Right lobe of liver (tissue), 6 donors: Measurements from ENCODE around the gene PAK2. TPM values are rescaled to one million over a fixed set of nuclear protein-coding genes. Genes with fewer than 3 reads are reported as not detected.
"Not testable (repeated sequence)": the region's sequence is repeated elsewhere in the genome, so short reads cannot be mapped to it uniquely, and the experiment has no call there.

ENCODE experiments used
- ATAC-seq, 4 donors: fragments of 200-7000 bp; cut with Tn5 transposase; one replicate each; pipeline ENCODE4 v1.9.1; 2020; ENCODE audit warnings: mild to moderate bottlenecking in 4 of 4, moderate library complexity in 4 of 4
- DNase-seq, 3 donors: peaks; one replicate each; pipeline ENCODE4 v3.0.0-alpha.2; 2020
- H3K27ac ChIP-seq, 3 donors: fragments of 200-600 bp; one replicate each; pipeline ENCODE4 v1.8.0; 2022
- H3K27me3 ChIP-seq, 2 donors: fragments of 200-600 bp; one replicate each; pipeline ENCODE4 v1.8.0; 2022
- H3K36me3 ChIP-seq, 4 donors: fragments of 200-600 bp; sonication (generic) in 1 of 4; one replicate each; pipeline versions ENCODE4 v1.5.1 to v1.8.0; 2017 to 2022; ENCODE audit warnings: control low read depth in 1 of 4
- H3K4me1 ChIP-seq, 4 donors: fragments of 200-600 bp; sonication (generic) in 1 of 4; one replicate each; pipeline versions ENCODE4 v1.5.1 to v1.8.0; 2017 to 2022; ENCODE audit warnings: control low read depth in 1 of 4
- H3K4me3 ChIP-seq, 3 donors: fragments of 200-600 bp; one replicate each; pipeline ENCODE4 v1.8.0; 2022
- H3K9me3 ChIP-seq, 4 donors: fragments of 200-600 bp; sonication (generic) in 1 of 4; one replicate each; pipeline versions ENCODE4 v1.5.1 to v1.8.0; 2017 to 2022; ENCODE audit warnings: control low read depth in 1 of 4
- POLR2A ChIP-seq: fragments of 450-650 bp; IDR thresholded peaks from one replicate; pipeline ENCODE4 v1.6.1; 2017; ENCODE audit warnings: antibody characterized with exemption, mild to moderate bottlenecking
- WGBS: methylation state at CpG from one replicate; pipeline ENCODE4 v1.1.6; 2018; ENCODE audit warnings: low coverage, low lambda C conversion rate; ENCODE audit not compliant: insufficient coverage; ENCODE audit errors: missing lambda C conversion rate; 5-methylcytosine and 5-hydroxymethylcytosine counted together
- intact Hi-C, 2 donors: fragments of 100-400 bp; cut with DNase I; formaldehyde crosslinking; loops; one replicate each; pipeline versions ENCODE4 v1.11.2 to v1.14.1; 2022
- total RNA-seq, 6 experiments: library from RNA; depleted of rRNA in 2 of 6; stranded (reverse); fragments of >200 nt in 2 of 6; fragmentation: NEBNext Ultra II Directional in 3 of 6; extraction: Animal tissue kit (Norgen Biotek cat#: 25700) in 3 of 6; gene quantifications; one replicate each; pipeline versions ENCODE4 v1.1.0 to v1.2.4, GENCODE V29; 2016 to 2023
- TF ChIP-seq, protein P1 (sequence below), 4 donors: fragments of 200-600 bp in 3 of 4; fragments of 450-650 bp in 1 of 4; IDR thresholded peaks; one replicate each; pipeline versions ENCODE4 v1.5.1 to v1.8.0; 2016 to 2022; ENCODE audit warnings: antibody characterized with exemption in 4 of 4, mild to moderate bottlenecking in 2 of 4
- donor health status: DM: no; HTN: yes; CAD: no.
- donor health status: DM: no; HTN: no; CAD: no.
- donor health status: DM: no; HTN: no; CAD: no.
- donor health status: DM: no; HTN: yes; CAD: no.
- donor health status: DM: no; HTN: yes; CAD: no.

Gene PAK2
- total RNA-seq, 6 experiments from 2014 or later: 35.7 to 59.6 (median 42.0) TPM

DNA sequence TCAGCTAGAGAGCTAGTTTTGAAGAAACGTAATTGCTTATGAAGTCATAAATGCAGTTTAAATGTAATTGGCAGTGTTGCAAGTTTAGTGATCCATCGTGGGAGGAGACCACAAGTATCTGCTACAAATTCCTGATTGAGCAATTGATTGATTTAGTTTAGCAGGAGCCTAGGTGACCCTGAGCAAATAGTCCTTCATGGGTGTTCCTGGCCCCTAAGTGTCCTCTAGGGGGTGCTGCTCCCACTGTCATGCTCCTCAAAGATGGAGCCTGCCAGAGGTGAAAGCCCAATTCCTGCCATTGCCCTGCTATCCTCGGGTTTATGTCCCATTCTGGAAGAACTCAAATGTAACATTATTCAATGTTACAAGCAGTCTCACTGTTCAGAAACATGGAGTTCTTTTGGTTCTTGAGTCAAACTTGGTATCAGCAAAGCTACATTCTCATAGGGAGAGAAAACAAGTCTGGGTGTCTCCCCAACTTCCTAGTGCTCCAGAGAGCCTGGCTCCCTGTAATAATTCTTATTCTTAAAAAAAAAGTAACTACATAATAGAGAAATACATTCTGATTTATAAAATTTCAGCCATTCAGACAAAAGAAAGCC, 98.3 kb downstream of the PAK2 start:
- TF ChIP-seq, protein P1, sequence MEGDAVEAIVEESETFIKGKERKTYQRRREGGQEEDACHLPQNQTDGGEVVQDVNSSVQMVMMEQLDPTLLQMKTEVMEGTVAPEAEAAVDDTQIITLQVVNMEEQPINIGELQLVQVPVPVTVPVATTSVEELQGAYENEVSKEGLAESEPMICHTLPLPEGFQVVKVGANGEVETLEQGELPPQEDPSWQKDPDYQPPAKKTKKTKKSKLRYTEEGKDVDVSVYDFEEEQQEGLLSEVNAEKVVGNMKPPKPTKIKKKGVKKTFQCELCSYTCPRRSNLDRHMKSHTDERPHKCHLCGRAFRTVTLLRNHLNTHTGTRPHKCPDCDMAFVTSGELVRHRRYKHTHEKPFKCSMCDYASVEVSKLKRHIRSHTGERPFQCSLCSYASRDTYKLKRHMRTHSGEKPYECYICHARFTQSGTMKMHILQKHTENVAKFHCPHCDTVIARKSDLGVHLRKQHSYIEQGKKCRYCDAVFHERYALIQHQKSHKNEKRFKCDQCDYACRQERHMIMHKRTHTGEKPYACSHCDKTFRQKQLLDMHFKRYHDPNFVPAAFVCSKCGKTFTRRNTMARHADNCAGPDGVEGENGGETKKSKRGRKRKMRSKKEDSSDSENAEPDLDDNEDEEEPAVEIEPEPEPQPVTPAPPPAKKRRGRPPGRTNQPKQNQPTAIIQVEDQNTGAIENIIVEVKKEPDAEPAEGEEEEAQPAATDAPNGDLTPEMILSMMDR (IDR thresholded peaks at IDR 0.05): peak; percentile 72 to 89 (median 80)
- no peak for TF ChIP-seq POLR2A
- H3K36me3 ChIP-seq: no peaks in the 10 kb centered on the region
- H3K27ac ChIP-seq: no peak overlapping the region
- H3K4me1 ChIP-seq: peaks cover 0 to 24% (median 7%) of the 10 kb centered on the region in 4 donors
- H3K9me3 ChIP-seq: no peaks in the 10 kb centered on the region
- WGBS: 8% methylated on average over 3 of the region's 3 CpGs
- intact Hi-C loops: no loop called here
- ATAC-seq: peak; percentile 88 to 95 (median 91)
- H3K27me3 ChIP-seq: no peaks in the 10 kb centered on the region
- peak; percentile 58 to 73 (median 71) for DNase-seq
- no peak overlapping the region for H3K4me3 ChIP-seq

DNA sequence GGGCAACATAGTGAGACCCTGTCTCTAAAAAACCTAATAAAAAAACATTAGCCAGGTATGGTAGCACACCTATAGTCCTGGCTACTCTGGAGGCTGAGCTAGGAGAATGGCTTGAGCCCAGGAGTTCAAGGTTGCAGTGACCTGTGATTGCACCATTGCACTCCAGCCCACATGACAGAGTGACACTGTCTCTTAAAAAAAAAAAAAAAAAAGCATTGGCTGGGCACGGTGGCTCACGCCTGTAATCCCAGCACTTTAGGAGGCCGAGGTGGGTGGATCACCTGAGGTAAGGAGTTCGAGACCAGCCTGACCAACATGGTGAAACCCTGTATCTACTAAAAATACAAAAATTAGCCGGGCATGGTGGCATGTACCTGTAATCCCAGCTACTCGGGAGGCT, 99.7 kb downstream of the PAK2 start:
- H3K27ac ChIP-seq, H3K36me3 ChIP-seq, H3K4me3 ChIP-seq, H3K9me3 ChIP-seq, H3K27me3 ChIP-seq, intact Hi-C loops: not testable (repeated sequence)
- peak; percentile 86 to 89 (median 87) for ATAC-seq
- H3K4me1 ChIP-seq: peaks cover 0 to 24% (median 7%) of the 10 kb centered on the region in 4 donors
- DNase-seq: peak; percentile 52 to 82 (median 74)
- 29% methylated on average over 3 of the region's 6 CpGs for WGBS

DNA sequence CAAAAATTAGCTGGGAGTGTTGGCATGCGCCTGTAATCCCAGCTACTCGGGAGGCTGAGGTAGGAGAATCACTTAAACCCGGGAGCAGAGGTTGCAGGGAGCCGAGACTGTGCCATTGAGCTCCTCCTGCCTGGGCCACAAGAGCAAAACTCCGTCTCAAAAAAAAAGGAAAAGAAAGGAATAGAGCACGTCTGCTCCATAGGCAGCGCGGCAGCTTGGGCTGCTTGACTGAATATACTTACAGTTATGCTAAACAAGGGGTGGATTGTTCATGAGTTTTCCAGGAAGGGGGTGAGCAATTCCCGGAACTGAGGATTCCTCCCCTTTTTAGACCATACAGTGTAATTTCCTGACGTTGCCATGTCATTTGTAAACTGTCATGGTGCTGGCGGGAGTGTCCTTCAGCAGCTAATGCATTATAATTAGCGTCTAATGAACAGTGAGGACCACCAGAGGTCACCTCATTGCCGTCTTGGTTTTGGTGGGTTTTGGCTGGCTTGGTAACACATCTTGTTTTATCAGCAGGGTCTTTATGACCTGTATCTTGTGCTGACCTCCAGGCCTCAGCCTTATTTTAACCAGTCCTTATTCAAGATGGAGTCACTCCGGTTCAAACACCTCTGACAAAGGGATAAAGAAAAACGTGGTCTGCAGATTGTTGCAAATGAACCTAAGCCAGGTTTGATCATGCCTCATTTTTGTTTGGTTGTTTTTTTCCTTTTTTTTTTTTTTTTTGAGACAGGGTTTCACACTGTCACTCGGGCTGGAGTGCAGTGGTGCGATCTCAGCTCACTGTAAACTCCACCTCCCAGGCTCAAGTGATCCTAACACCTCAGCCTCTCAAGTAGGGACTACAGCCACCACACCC, 103.1 kb downstream of the PAK2 start:
- DNase-seq (no peak), ATAC-seq (no peak)
- TF ChIP-seq POLR2A: no peak
- TF ChIP-seq, protein P1 (IDR thresholded peaks at IDR 0.05): no peak
- H3K4me3 ChIP-seq: no peak overlapping the region
- no peak overlapping the region for H3K27ac ChIP-seq
- no peaks in the 10 kb centered on the region for H3K27me3 ChIP-seq
- no peaks in the 10 kb centered on the region for H3K36me3 ChIP-seq
- H3K4me1 ChIP-seq: peaks cover 0 to 18% (median 5%) of the 10 kb centered on the region in 4 donors
- 72% methylated on average over 10 of the region's 17 CpGs for WGBS
- intact Hi-C loops: loop anchor here in 1 of 2 donors (10.0 kb wide), 1 partner anchor 122 kb away; the partner anchor contains the start of gene PIGZ
- H3K9me3 ChIP-seq: no peaks in the 10 kb centered on the region

DNA sequence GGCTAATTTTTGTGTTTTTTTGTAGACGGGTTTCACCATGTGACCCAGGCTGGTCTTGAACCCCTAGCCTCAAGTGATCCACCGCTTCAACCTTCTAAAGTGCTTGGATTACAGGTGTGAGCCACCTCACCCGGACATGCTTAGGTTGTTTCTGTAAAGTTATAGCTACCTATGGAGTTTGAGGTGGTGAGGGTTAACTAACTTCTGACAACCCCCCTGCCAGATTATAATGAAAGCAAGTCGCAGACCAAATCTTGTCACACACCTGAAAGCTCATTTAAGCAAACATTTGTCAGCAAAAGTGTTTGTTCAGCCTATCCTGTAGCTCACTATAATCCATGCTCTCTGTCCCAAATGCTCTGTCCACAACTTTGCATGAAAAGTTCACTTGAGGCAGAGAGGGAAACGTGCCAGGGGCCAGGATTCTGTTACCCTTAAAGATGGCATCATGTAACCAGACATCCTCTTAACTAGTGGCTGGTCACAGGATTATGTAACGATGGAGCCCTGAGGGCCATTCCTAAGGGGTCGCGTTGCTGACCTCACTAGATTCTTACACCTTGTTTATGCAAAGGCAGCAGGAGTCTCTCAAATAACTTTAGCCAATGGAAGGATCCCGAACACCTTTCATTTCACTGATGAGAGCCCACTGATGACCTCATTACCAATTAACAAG, 103.9 kb downstream of the PAK2 start:
- 71% methylated on average over 6 of the region's 9 CpGs for WGBS
- TF ChIP-seq, protein P1 (IDR thresholded peaks at IDR 0.05): no peak
- TF ChIP-seq POLR2A: no peak

DNA sequence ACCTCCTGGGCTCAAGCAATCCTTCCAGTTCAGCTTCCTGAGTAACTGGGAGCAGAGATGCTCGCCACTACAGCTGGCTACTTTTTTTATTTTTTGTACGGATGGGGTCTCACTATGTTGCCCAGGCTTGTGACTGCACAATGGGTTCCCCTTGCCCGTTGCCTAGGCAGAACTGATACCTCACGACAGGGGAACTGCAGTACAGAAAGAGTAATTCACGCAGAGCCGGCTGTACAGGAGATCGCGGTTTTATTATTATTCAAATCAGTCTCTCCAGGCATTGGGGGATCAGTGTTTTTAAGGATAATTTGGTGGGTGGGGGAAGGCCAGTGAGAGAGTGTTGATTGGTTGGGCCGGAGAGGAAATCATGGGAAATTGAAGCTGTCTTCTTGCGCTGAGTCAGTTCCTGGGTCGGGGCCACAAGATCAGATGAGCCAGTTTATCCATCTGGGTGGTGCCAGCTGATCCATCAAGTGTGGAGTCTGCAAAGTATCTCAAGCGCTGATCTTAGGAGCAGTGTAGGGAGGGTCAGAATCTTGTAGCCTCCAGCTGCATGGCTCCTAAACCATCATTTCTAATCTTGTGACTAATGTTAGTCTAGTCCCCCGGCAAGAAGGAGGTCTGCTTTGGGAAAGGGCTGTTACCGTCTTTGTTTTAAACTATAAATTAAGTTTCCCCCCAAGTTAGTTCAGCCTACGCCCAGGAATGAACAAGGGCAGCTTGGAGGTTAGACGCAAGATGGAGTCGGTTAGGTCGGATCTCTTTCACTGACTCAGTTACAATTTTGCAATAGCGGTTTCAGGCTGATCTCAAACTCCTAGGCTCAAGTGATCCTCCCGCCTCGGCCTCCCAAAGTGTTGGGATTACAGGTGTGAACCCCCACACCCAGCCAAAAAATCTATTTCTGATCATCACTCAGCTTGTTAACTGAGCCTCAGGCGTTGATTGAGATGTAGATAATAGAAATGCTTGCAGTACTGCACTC, 104.9 kb downstream of the PAK2 start:
- H3K4me3 ChIP-seq, H3K9me3 ChIP-seq, ATAC-seq, H3K4me1 ChIP-seq, H3K27ac ChIP-seq, H3K27me3 ChIP-seq, H3K36me3 ChIP-seq, DNase-seq: not testable (repeated sequence)
- intact Hi-C loops: loop anchor here in 1 of 2 donors (10.0 kb wide), 1 partner anchor 120 kb away; the partner anchor contains the start of gene PIGZ
- WGBS: 85% methylated on average over 17 of the region's 22 CpGs

More for the DNA sequence above, 103.9 kb downstream of the PAK2 start:
- Histone ChIP-seq H3K36me3 (no peaks in the 10 kb centered on the region), H3K4me1 (peaks cover 0 to 10% (median 2%) of the 10 kb centered on the region in 4 donors), H3K27ac (no peak overlapping the region), H3K27me3 (no peaks in the 10 kb centered on the region), H3K4me3 (no peak overlapping the region), H3K9me3 (no peaks in the 10 kb centered on the region)
- intact Hi-C loops: loop anchor here in 1 of 2 donors (10.0 kb wide), 1 partner anchor 121 kb away; the partner anchor contains the start of gene PIGZ
- no peak for DNase-seq
- ATAC-seq: no peak

DNA sequence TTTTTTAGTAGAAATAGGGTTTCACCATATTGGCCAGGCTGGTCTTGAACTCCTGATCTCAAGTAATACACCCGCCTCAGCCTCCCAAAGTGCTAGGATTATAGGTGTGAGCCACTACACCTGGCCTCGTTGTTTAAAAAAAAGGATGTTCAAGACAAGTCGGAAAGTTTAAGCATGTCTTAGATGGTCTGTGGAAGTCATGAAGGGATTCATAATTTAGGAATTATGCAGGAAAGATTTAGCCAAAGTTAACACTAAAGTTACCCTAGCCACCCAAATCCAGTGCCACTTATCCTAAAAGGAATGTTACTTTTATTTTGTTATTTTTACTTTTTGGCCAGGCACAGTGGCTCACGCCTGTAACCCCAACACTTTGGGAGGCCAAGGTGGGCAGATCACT, 108.7 kb downstream of the PAK2 start:
- intact Hi-C loops: loop anchor here in 1 of 2 donors (10.0 kb wide), 1 partner anchor 116 kb away; the partner anchor contains the start of gene PIGZ
- not testable (repeated sequence) for H3K9me3 ChIP-seq, DNase-seq, H3K4me3 ChIP-seq, ATAC-seq, H3K27ac ChIP-seq, H3K4me1 ChIP-seq, H3K36me3 ChIP-seq, H3K27me3 ChIP-seq
- 79% methylated on average over 4 of the region's 4 CpGs for WGBS
